Right lobe of liver (tissue), 4 donors: Measurements from ENCODE around the gene TTC24.

Source experiments
- CTCF ChIP-seq, 4 donors: fragments of 200-600 bp in 3 of 4; fragments of 450-650 bp in 1 of 4; IDR thresholded peaks; one replicate each; pipeline versions ENCODE4 v1.5.1 to v1.8.0; 2016 to 2022; ENCODE audit warnings: antibody characterized with exemption in 4 of 4, mild to moderate bottlenecking in 2 of 4
- POLR2A ChIP-seq: fragments of 450-650 bp; IDR thresholded peaks from one replicate; pipeline ENCODE4 v1.6.1; 2017; ENCODE audit warnings: antibody characterized with exemption, mild to moderate bottlenecking
- donor health status: DM: no; HTN: no; CAD: no.
- donor health status: DM: no; HTN: no; CAD: no.
- donor health status: DM: no; HTN: yes; CAD: no.

DNA sequence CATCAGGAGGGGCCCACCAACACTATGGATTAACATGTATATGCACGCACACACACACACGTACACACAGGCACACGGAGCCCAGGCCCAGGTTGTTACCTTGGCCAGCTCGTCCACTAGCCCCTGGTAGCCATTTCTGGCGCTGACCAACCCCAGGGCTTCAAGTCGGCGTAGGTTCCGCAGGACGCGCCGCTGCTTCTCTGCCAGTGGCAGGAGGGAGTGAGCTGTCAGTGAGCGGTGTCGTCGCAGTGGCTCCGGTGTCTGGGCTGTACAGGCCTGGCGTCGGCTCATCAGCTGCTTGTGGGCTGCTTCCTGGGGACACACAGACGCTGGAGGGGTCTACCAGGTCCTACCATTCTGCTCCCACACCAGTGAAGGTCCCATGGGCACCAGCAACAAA lies 49.5 kb upstream of the TTC24 start:
- TF ChIP-seq CTCF (IDR thresholded peaks at IDR 0.05) (no peak), POLR2A (no peak)
